ENCODE measurements around the gene HBG1. TPM values are rescaled to one million over a fixed set of nuclear protein-coding genes. Genes with fewer than 3 reads are reported as not detected.

Gene HBG1
- total RNA-seq, 1 experiment from 2014 or later = not detected

DNA sequence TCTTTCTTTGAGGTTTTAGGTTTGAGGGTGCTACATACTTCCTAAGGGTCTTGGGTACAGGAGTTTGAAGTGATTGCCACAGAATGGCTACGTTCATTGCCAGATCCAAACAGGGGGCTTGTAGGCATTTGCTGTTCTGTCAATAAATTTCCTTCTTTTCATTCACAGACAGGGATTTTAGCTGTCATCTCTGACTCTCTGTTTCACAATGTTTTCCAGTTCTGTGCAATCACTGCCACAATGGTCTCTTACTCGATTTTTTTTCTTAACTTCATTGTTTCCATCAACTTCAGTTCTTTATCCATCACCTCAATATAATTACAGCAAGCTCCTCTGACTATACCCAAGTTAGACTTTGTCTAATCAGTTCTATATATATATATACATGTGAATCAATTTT, 9.2 kb downstream of the HBG1 start:
- Histone ChIP-seq H3K9me2 (replicated peaks; ENCODE audit: low read length) (no peaks in the 10 kb centered on the region), H3K27ac (ENCODE audit: low read length) (no peak overlapping the region), H2AFZ (ENCODE audit: low read length) (no peak overlapping the region), H3K4me1 (ENCODE audit: insufficient read depth, low read length) (no peaks in the 10 kb centered on the region), H3K9ac (ENCODE audit: low read length) (no peak overlapping the region), H3F3A (ENCODE audit: low read length, unreplicated experiment) (no peaks in the 10 kb centered on the region), H3K36me3 (ENCODE audit: low read depth, low read length) (no peaks in the 10 kb centered on the region), H3K27me3 (ENCODE audit: low read length) (0 out of 2 replicates have a peak, but pooled peaks cover 11% of the 10 kb centered on the region), H3K4me2 (ENCODE audit: low read length) (no peak overlapping the region), H3K79me2 (ENCODE audit: low read length) (no peaks in the 10 kb centered on the region), H4K20me1 (ENCODE audit: low read length) (no peaks in the 10 kb centered on the region), H3K9me3 (ENCODE audit: low read length) (no peaks in the 10 kb centered on the region), H3K4me3 (ENCODE audit: low read length) (no peak overlapping the region)
- POLR2A ChIA-PET (ENCODE audit: unreplicated experiment) = no interaction called here
- no peak for DNase-seq
- CTCF ChIA-PET = no interaction called here
- no TSS peak for BruUV-seq (replicated peaks)
- no peak for TF ChIP-seq EZH2phosphoT487 (IDR thresholded peaks at IDR 0.05; ENCODE audit: borderline replicate concordance, low read length)
- TF ChIP-seq EZH2 (IDR thresholded peaks at IDR 0.05; ENCODE audit: low read length, unreplicated experiment) = no peak
- TF ChIP-seq, protein P1, sequence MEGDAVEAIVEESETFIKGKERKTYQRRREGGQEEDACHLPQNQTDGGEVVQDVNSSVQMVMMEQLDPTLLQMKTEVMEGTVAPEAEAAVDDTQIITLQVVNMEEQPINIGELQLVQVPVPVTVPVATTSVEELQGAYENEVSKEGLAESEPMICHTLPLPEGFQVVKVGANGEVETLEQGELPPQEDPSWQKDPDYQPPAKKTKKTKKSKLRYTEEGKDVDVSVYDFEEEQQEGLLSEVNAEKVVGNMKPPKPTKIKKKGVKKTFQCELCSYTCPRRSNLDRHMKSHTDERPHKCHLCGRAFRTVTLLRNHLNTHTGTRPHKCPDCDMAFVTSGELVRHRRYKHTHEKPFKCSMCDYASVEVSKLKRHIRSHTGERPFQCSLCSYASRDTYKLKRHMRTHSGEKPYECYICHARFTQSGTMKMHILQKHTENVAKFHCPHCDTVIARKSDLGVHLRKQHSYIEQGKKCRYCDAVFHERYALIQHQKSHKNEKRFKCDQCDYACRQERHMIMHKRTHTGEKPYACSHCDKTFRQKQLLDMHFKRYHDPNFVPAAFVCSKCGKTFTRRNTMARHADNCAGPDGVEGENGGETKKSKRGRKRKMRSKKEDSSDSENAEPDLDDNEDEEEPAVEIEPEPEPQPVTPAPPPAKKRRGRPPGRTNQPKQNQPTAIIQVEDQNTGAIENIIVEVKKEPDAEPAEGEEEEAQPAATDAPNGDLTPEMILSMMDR (conservative IDR thresholded peaks at IDR 0.05; ENCODE audit: low read depth, low read length) = no peak
- ATAC-seq = no peak
- intact Hi-C loops (cut with micrococcal nuclease) = no loop called here

DNA sequence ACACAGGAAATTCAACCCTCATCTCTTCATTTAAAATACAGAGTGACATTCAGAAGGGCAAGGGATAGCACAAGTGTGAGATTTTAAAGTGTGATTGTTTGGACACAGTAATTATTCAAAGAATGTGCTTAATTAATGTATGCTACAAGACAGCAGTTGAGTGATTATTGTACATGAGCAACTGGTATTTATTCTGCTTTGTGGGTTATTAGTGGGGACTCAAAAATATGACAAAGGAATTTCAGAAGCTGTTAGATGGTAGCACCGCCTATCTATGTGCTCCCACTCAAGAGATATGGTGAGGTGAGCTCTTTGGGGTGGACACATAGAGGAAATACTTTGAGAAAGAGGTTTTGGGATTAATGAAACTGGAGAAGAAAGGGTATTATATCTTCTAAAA, 9.6 kb downstream of the HBG1 start:
- BruUV-seq (replicated peaks) = no TSS peak
- Histone ChIP-seq H3K4me3 (ENCODE audit: low read length) (no peak overlapping the region), H3K9me2 (replicated peaks; ENCODE audit: low read length) (no peaks in the 10 kb centered on the region), H2AFZ (ENCODE audit: low read length) (no peak overlapping the region), H3K4me1 (ENCODE audit: insufficient read depth, low read length) (no peaks in the 10 kb centered on the region), H3K36me3 (ENCODE audit: low read depth, low read length) (no peaks in the 10 kb centered on the region), H3F3A (ENCODE audit: low read length, unreplicated experiment) (no peaks in the 10 kb centered on the region), H3K4me2 (ENCODE audit: low read length) (no peak overlapping the region), H3K27me3 (ENCODE audit: low read length) (0 out of 2 replicates have a peak, but pooled peaks cover 7% of the 10 kb centered on the region), H4K20me1 (ENCODE audit: low read length) (no peaks in the 10 kb centered on the region), H3K9ac (ENCODE audit: low read length) (no peak overlapping the region), H3K9me3 (ENCODE audit: low read length) (no peaks in the 10 kb centered on the region), H3K27ac (ENCODE audit: low read length) (no peak overlapping the region), H3K79me2 (ENCODE audit: low read length) (no peaks in the 10 kb centered on the region)
- ATAC-seq = no peak
- DNase-seq = no peak
- intact Hi-C loops (cut with micrococcal nuclease) = no loop called here
- POLR2A ChIA-PET (ENCODE audit: unreplicated experiment) = no interaction called here
- CTCF ChIA-PET = no interaction called here
- TF ChIP-seq EZH2phosphoT487 (IDR thresholded peaks at IDR 0.05; ENCODE audit: borderline replicate concordance, low read length) (no peak), EZH2 (IDR thresholded peaks at IDR 0.05; ENCODE audit: low read length, unreplicated experiment) (no peak)
- TF ChIP-seq, protein P1 (conservative IDR thresholded peaks at IDR 0.05; ENCODE audit: low read depth, low read length) = no peak

DNA sequence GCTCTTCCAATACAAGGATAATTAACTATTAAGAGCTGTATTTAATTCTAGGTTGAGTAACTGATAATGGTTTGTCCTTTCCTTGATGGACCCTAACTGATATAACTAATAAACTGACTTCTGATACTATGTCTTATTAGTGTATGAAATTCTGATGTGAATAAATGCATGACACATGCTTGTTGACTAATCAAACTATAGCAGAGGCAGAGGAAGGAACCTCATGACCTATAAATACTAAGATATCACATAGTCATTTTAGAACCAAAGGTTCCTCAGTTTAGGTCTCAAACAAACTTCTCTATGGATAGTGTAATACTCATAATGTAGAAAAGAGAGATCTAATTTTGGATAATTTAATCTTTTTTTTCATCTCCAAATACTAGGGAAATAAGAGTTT, 10.6 kb downstream of the HBG1 start:
- ChIA-PET POLR2A (ENCODE audit: unreplicated experiment) (no interaction called here), CTCF (no interaction called here)
- no peak overlapping the region for H3K9ac ChIP-seq (ENCODE audit: low read length)
- H3K27me3 ChIP-seq (ENCODE audit: low read length) = no peaks in the 10 kb centered on the region
- TF ChIP-seq EZH2 (IDR thresholded peaks at IDR 0.05; ENCODE audit: low read length, unreplicated experiment) (no peak), EZH2phosphoT487 (IDR thresholded peaks at IDR 0.05; ENCODE audit: borderline replicate concordance, low read length) (no peak)
- TF ChIP-seq, protein P1 (conservative IDR thresholded peaks at IDR 0.05; ENCODE audit: low read depth, low read length) = no peak
- DNase-seq (no peak), ATAC-seq (no peak)
- no peaks in the 10 kb centered on the region for H3K36me3 ChIP-seq (ENCODE audit: low read depth, low read length)
- no peaks in the 10 kb centered on the region for H4K20me1 ChIP-seq (ENCODE audit: low read length)
- no TSS peak for BruUV-seq (replicated peaks)
- no peak overlapping the region for H2AFZ ChIP-seq (ENCODE audit: low read length)
- no peak overlapping the region for H3K4me2 ChIP-seq (ENCODE audit: low read length)
- no peaks in the 10 kb centered on the region for H3K9me2 ChIP-seq (replicated peaks; ENCODE audit: low read length)
- H3F3A ChIP-seq (ENCODE audit: low read length, unreplicated experiment) = no peaks in the 10 kb centered on the region
- H3K27ac ChIP-seq (ENCODE audit: low read length) = no peak overlapping the region
- H3K4me1 ChIP-seq (ENCODE audit: insufficient read depth, low read length) = no peaks in the 10 kb centered on the region
- H3K9me3 ChIP-seq (ENCODE audit: low read length) = no peaks in the 10 kb centered on the region
- no peak overlapping the region for H3K4me3 ChIP-seq (ENCODE audit: low read length)
- H3K79me2 ChIP-seq (ENCODE audit: low read length) = no peaks in the 10 kb centered on the region
- intact Hi-C loops (cut with micrococcal nuclease) = no loop called here
